Measurements from ENCODE around the gene COMT. TPM values are rescaled to one million over a fixed set of nuclear protein-coding genes. Genes with fewer than 3 reads are reported as not detected.

The COMT gene
- total RNA-seq, 1 experiment from 2014 or later: 290 TPM

- DNase-seq (ENCODE audit: low read depth): no peak
Observed at GRCh38 chr22:19957445-19957844, 15.9 kb downstream of the COMT start.

DNA sequence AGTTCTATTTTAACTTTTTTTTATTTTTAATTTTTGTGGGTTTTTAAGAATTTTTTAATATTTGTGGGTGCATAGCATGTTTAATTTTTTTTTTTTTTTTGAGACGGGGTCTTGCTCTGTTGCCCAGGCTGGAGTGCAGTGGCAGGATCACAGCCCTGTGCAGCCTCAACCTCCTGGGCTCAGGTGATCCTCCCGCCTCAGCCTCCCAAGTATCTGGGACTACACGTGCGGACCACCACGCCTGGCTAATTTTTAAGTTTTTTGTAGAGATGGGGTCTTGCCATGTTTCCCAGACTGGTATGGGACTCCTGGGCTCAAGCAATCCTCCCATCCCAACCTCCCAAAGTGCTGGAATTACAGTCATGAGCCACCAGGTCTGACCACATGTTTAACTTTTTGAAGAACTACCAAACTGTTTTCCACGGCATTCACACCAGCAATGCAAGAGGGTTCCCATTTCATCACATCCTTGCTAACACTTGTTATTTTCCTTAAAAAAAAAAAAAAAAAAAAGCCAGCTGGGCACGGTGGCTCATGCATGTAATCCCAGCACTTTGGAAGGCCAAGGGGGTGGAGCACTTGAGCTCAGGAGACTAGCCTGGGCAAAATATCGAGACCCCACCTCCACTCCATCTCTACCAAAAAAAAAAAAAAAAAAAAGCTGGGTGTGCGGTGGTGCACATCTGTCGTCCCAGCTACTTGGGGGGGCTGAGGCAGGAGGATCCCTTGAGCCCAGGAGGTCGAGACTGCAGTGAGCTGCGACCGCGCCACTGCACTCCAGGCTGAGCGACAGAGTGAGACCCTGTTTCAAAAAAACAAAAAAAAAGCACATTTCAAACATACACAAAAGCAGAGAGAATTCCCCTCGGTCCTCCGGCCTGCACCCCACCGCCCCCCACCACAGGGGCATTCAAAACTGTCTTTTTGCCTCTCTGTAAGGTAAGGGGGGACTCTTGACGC is 16.8 kb downstream of the COMT start:
- peak; percentile 77 for DNase-seq (ENCODE audit: low read depth)

DNA sequence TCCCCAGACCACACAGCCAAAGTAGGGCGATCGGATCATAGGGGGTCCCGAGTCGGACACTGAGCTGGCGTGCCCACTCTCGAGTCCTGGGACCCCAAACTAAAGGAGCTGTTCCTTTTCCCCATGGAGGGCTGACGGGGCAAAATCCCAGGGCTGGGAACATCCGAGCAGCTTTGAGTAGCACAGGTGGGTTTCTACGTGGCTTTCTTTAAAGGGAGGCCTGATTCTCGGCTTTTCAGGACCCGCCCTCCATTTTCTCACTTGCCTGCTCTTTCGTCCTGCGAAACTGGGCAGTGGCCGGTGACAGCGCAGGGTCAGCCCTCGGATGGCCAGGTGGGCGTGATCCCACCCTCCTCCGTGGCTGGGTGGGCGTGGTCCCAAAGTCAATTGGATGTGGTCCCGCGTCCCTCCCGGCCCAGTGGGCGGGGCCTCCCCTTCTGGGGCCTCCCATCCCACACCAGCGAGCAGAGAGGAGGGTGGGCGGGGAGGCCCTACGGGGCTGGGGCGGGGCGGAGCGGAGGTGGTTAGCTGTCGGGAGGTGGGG is 17.5 kb downstream of the COMT start:
- DNase-seq (ENCODE audit: low read depth): no peak

GRCh38 chr22:19959587-19960490 is 18.3 kb downstream of the COMT start:
- no peak for DNase-seq (ENCODE audit: low read depth)

GRCh38 chr22:19960491-19961200 is 19.1 kb downstream of the COMT start:
- no peak for DNase-seq (ENCODE audit: low read depth)

- no peak for DNase-seq (ENCODE audit: low read depth)
Observed at GRCh38 chr22:19961201-19961580, 19.6 kb downstream of the COMT start.

GRCh38 chr22:19961868-19962245 is 20.3 kb downstream of the COMT start:
- no peak for DNase-seq (ENCODE audit: low read depth)

DNA sequence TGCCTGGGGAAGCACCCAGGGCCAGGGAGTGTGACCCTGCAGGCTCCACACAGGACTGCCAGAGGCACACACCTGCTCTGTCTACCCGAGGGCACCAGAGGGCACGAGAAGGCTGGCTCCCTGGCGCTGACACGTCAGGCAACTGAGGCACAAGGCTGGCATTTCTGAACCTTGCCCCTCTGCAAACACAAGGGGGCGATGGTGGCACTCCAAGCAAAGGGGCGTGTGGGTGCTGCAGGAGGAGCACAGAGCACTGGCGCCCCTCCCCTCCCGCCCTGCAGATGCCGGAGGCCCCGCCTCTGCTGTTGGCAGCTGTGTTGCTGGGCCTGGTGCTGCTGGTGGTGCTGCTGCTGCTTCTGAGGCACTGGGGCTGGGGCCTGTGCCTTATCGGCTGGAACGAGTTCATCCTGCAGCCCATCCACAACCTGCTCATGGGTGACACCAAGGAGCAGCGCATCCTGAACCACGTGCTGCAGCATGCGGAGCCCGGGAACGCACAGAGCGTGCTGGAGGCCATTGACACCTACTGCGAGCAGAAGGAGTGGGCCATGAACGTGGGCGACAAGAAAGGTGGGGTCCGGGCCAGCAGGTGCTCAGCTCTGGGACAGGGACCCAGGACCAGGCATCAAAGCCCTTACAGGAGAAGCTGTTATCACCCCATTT is 20.8 kb downstream of the COMT start:
- peak; percentile 81 for DNase-seq (ENCODE audit: low read depth)

DNA sequence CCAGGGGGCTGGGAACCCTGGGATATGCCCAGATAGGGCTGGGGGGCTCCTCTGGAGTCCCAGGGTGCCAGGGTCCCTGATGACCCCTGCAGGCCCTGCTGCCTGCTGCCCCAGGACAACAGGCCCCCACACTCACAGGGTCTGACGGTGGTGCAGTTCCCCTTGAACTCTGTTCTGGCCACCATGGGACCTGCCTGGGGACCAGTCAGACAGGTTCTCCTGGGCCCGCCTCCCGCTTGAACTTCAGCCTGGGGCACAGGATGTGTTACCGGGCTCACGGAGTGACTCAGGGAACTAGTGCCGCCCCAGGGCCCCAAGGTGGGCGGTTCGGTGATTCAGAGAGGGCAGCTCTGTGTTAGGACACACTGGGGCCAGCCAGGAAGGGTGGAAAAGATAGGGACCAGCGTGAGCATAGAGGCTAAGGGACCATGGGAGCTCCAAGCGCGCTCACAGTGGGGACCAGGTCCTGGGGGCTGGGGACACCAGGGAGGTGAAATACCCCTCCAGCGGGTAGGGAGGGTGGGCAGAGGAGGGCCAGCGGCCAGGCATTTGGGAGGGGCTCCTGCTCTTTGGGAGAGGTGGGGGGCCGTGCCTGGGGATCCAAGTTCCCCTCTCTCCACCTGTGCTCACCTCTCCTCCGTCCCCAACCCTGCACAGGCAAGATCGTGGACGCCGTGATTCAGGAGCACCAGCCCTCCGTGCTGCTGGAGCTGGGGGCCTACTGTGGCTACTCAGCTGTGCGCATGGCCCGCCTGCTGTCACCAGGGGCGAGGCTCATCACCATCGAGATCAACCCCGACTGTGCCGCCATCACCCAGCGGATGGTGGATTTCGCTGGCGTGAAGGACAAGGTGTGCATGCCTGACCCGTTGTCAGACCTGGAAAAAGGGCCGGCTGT is 21.6 kb downstream of the COMT start:
- peak; percentile 59 for DNase-seq (ENCODE audit: low read depth)

GRCh38 chr22:19963863-19964642 is 22.5 kb downstream of the COMT start:
- DNase-seq (ENCODE audit: low read depth): no peak

GRCh38 chr22:19964701-19965386 is 23.3 kb downstream of the COMT start:
- DNase-seq (ENCODE audit: low read depth): no peak

- no peak for DNase-seq (ENCODE audit: low read depth)
Observed at GRCh38 chr22:19965771-19966709, 24.5 kb downstream of the COMT start.

DNA sequence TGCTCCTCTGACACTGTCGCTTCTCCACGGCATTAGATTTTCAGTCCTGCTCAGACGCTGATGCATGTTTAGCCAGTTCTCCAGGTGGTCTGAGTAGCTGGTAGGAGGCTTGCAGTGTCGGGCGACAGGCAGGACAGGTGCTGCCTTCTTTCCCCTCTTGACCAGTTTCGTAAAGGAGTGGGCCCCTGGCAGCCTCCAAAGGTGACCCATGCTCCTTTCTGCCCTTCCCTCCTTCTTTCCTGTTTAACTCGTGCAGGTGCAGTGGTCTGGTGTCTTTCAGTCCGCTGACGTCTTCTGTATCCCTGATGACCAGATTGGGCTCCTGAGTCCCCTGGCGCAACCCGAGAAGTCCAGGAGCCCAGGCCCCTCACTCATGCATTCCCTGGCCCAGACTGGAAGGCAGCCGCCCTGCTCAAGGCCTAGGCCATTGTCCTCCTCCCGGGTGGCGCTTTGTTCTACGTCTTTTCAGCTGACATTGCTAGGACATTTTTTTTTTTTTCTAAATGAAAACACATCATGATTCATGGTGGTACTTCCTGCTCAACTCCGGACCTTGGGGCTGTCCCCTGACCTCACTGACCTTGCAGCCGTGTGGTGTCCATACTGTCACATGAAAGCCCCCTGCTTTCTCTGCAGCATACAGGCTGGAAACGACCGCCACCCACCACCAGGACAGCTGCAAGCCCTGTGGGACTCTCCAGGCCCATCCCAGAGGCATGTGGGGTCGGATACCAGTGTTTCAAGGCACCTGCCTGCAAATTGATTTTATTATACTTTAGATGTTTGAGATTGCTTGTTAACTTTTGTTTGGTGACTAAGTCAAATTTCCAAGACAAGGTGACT is 25.6 kb downstream of the COMT start:
- no peak for DNase-seq (ENCODE audit: low read depth)

DNA sequence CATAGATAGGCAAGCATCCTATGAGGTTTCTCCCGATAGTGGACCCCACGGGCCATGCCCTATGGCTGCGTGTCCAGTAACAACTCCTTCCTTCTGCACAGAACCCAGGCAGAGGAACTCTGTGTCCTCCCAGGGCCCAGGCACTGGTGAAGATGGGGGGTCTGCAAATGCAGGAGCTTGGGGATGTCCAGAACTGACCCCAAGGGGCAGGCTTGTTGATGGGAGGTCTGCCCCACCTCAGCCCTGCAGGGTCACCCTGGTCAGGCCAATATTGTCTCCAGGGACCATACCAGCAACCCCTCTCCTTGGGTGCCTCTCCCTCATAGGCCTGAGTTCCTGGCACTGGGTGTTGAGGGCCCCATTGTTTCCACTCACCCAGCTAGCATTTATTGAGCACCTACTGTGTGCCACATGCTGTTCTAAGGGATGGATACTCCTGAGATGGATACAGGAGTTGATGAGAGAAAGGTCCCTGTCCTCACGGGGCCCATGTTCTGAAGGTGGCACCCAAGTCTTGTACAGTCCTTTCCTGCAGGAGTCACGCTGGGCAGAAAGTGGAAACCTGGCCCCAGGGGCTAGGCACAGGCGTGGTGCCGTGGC is 26.4 kb downstream of the COMT start:
- DNase-seq (ENCODE audit: low read depth): no peak

DNA sequence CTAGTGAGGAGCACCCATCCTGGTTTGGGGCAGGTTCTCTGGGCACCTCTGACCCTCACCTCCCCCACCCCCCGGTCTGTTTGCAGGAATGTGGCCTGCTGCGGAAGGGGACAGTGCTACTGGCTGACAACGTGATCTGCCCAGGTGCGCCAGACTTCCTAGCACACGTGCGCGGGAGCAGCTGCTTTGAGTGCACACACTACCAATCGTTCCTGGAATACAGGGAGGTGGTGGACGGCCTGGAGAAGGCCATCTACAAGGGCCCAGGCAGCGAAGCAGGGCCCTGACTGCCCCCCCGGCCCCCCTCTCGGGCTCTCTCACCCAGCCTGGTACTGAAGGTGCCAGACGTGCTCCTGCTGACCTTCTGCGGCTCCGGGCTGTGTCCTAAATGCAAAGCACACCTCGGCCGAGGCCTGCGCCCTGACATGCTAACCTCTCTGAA is 26.9 kb downstream of the COMT start:
- DNase-seq (ENCODE audit: low read depth): no peak
